Heart left ventricle (tissue), 16 donors: ENCODE results near the gene TTI1. TPM values are rescaled to one million over a fixed set of nuclear protein-coding genes. Genes with fewer than 3 reads are reported as not detected.
A peak's percentile ranks its signal among the peaks of the same experiment; 100 is the strongest.
"Not testable (repeated sequence)": the region's sequence is repeated elsewhere in the genome, so short reads cannot be mapped to it uniquely, and the experiment has no call there.

Experiments
- ATAC-seq, 4 donors: fragments of 200-7000 bp; cut with Tn5 transposase; one replicate each; pipeline ENCODE4 v1.9.1; 2020 to 2022; ENCODE audit warnings: moderate library complexity in 4 of 4, mild to moderate bottlenecking in 3 of 4, moderate number of reproducible peaks in 1 of 4
- DNase-seq, 5 donors: peaks; one replicate each; pipeline ENCODE4 v3.0.0-alpha.2; 2020
- H3K27ac ChIP-seq, 12 donors: fragments of 200-600 bp; sonication (generic) in 4 of 12; one replicate each; pipeline versions ENCODE4 v1.5.0 to v1.8.0; 2016 to 2022; ENCODE audit warnings: mild to moderate bottlenecking in 2 of 12
- H3K27me3 ChIP-seq, 9 donors: fragments of 200-600 bp; sonication (generic) in 2 of 9; one replicate each; pipeline versions ENCODE4 v1.5.1 to v1.8.0; 2016 to 2022; ENCODE audit warnings: mild to moderate bottlenecking in 3 of 9
- H3K36me3 ChIP-seq, 9 donors: fragments of 200-600 bp; sonication (generic) in 2 of 9; one replicate each; pipeline versions ENCODE4 v1.5.0 to v1.8.0; 2018 to 2022; ENCODE audit warnings: mild to moderate bottlenecking in 2 of 9
- H3K4me1 ChIP-seq, 12 donors: fragments of 200-600 bp; sonication (generic) in 4 of 12; one replicate each; pipeline versions ENCODE4 v1.5.0 to v1.8.0; 2016 to 2022; ENCODE audit warnings: mild to moderate bottlenecking in 3 of 12
- H3K4me3 ChIP-seq, 12 donors: fragments of 200-600 bp; sonication (generic) in 4 of 12; one replicate each; pipeline versions ENCODE4 v1.5.0 to v1.8.0; 2017 to 2022; ENCODE audit warnings: mild to moderate bottlenecking in 9 of 12, moderate library complexity in 4 of 12
- H3K9me3 ChIP-seq, 12 donors: fragments of 200-600 bp; sonication (generic) in 4 of 12; one replicate each; pipeline versions ENCODE4 v1.5.0 to v1.8.0; 2016 to 2022; ENCODE audit warnings: mild to moderate bottlenecking in 1 of 12
- CTCF ChIP-seq, 12 donors: fragments of 200-600 bp; sonication (generic) in 4 of 12; IDR thresholded peaks; one replicate each; pipeline versions ENCODE4 v1.5.0 to v1.8.0; 2018 to 2022; ENCODE audit warnings: antibody characterized with exemption in 12 of 12, mild to moderate bottlenecking in 5 of 12
- POLR2A ChIP-seq, 2 donors: fragments of 450-650 bp; IDR thresholded peaks; one replicate each; pipeline ENCODE4 v1.6.1; 2017; ENCODE audit warnings: antibody characterized with exemption in 2 of 2, mild to moderate bottlenecking in 2 of 2, moderate library complexity in 2 of 2
- WGBS, 4 donors: extraction: QIAGEN DNeasy Blood & Tissue Kit in 2 of 4; methylation state at CpG; one replicate each; pipeline versions ENCODE4 v1.1.5 to v1.1.7; 2013 to 2018; 5-methylcytosine and 5-hydroxymethylcytosine counted together
- intact Hi-C, 10 donors: fragments of 100-400 bp; cut with DNase I; formaldehyde crosslinking; loops; one replicate each; pipeline versions ENCODE4 v1.11.1 to v1.14.2; 2022
- polyA plus RNA-seq, 2 donors: library from polyadenylated mRNA; stranded (reverse); fragments of 200-250 nt; gene quantifications; one replicate each; pipeline ENCODE4 v1.2.3, GENCODE V29; 2013
- total RNA-seq, 9 donors: library from RNA; depleted of rRNA in 2 of 9; stranded (reverse); fragments of >200 nt in 2 of 9; fragmentation: NEBNext Ultra II Directional in 3 of 9; extraction: Animal tissue kit (Norgen Biotek cat#: 25700) in 3 of 9; gene quantifications; one replicate each; pipeline versions ENCODE4 v1.1.0 to v1.2.4, GENCODE V29; 2016 to 2023
- donor health status: ischemic (EF 13 %, LVEDD 7.1; RV severe dilation, severe dysfunction).
- donor health status: healthy with polysubstance abuse.
- donor health status: DM: no; HTN: yes; CAD: no.
- donor health status: DM: no; HTN: no; CAD: no.
- donor health status: ischemic (EF 25% LVEDD 6.9; RV normal size, moderate dysfunction).
- donor health status: ischemic (EF 25% LVEDD 5.7; RV mildly dilated, moderate dysfunction).
- donor health status: healthy.
- donor health status: DM: yes; HTN: yes; CAD: no.
- donor health status: ischemic (EF 35%, LVEDD 5.7; RV mildly dilated, moderate dysfunction).
- donor health status: nonischemic (EF 11% LVEDD 7.7; RV severe dilation, severe dysfunction).
- donor health status: DM: yes; HTN: yes; CAD: no.
- donor health status: PGD.
- donor health status: ischemic (EF 29% LVEDD 5.4; RV normal size, mild dysfunction).
- donor health status: nonischemic (EF 23%, LVEDD 6.1; RV moderate dilation, normal function).

The TTI1 gene
- total and polyA plus RNA-seq, 11 donors, result 7.3 to 13.3 (median 11.0) TPM

GRCh38 chr20:37969949-37970855 lies 63.1 kb downstream of the TTI1 start:
- Histone ChIP-seq H3K4me3 (no peak overlapping the region), H3K27me3 (no peaks in the 10 kb centered on the region), H3K36me3 (no peaks in the 10 kb centered on the region), H3K9me3 (peaks cover 0 to 29% (median 5%) of the 10 kb centered on the region in 12 donors), H3K27ac (no peak overlapping the region), H3K4me1 (peaks cover 0 to 8% (median 0%) of the 10 kb centered on the region in 12 donors)
- DNase-seq (no peak), ATAC-seq (peak in 1 of 4 donors; percentile 44)
- TF ChIP-seq CTCF (IDR thresholded peaks at IDR 0.05) (no peak), POLR2A (IDR thresholded peaks at IDR 0.05) (no peak)
- intact Hi-C loops, result no loop called here
- 65 to 70% (median 67%) methylated on average over 7 of the region's 7 CpGs for WGBS, 4 donors

GRCh38 chr20:37968841-37969401 lies 64.3 kb downstream of the TTI1 start:
- WGBS, 4 donors, result 77 to 87% (median 81%) methylated on average over 5 to 6 of the region's 6 CpGs
- H3K4me3 ChIP-seq, result no peak overlapping the region
- intact Hi-C loops, result no loop called here
- DNase-seq (no peak), ATAC-seq (no peak)
- H3K27me3 ChIP-seq, result no peaks in the 10 kb centered on the region
- TF ChIP-seq POLR2A (IDR thresholded peaks at IDR 0.05) (no peak), CTCF (IDR thresholded peaks at IDR 0.05) (no peak)
- H3K4me1 ChIP-seq, result peaks cover 0 to 8% (median 0%) of the 10 kb centered on the region in 12 donors
- H3K9me3 ChIP-seq, result peaks cover 0 to 33% (median 5%) of the 10 kb centered on the region in 12 donors
- no peak overlapping the region for H3K27ac ChIP-seq
- H3K36me3 ChIP-seq, result no peaks in the 10 kb centered on the region

- DNase-seq, H3K27me3 ChIP-seq, H3K27ac ChIP-seq, H3K4me1 ChIP-seq, H3K4me3 ChIP-seq, ATAC-seq, intact Hi-C loops, H3K36me3 ChIP-seq: not testable (repeated sequence)
- 90 to 96% (median 93%) methylated on average over 2 of the region's 2 CpGs for WGBS, 4 donors
- peaks cover 0 to 54% (median 7%) of the 10 kb centered on the region in 12 donors for H3K9me3 ChIP-seq
These were observed 69.8 kb downstream of the TTI1 start for GRCh38 chr20:37963483-37963882.

DNA sequence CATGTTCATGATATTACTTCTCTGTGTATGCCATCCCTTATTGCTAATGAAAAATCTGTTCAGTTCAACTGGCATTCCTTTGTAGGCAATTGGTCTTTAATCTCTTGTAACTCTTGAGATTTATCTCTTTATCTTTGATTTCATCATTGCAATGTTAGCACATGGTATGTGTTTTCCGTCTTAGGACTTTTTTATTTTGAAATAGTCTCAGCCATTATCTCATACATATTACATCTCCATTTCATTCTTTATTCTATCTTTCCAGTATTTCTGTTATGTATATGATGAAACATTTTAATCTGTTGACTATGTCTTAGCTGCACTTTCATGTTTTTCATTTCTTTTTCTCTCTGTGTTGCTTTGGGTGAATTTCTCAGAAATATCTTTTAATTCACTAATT lies 72.2 kb downstream of the TTI1 start:
- 85 to 94% (median 90%) methylated on average over 1 of the region's 1 CpG for WGBS, 4 donors
- Histone ChIP-seq H3K4me1 (no peaks in the 10 kb centered on the region), H3K9me3 (peaks cover 0 to 32% (median 0%) of the 10 kb centered on the region in 12 donors), H3K27ac (no peak overlapping the region), H3K27me3 (no peaks in the 10 kb centered on the region), H3K4me3 (no peak overlapping the region), H3K36me3 (no peaks in the 10 kb centered on the region)
- intact Hi-C loops, result no loop called here
- DNase-seq (no peak), ATAC-seq (no peak)
- TF ChIP-seq POLR2A (IDR thresholded peaks at IDR 0.05) (no peak), CTCF (IDR thresholded peaks at IDR 0.05) (no peak)
